Mesothelial cell of epicardium (in vitro differentiated cells): Measurements from ENCODE around the gene NBL1. TPM values are rescaled to one million over a fixed set of nuclear protein-coding genes. Genes with fewer than 3 reads are reported as not detected.

Experiments
- DNase-seq, 2 experiments: peaks; one replicate each; pipeline ENCODE4 v3.0.0; 2021; ENCODE audit warnings: low spot score in 2 of 2; ENCODE audit not compliant: unreplicated experiment in 2 of 2
- H3K27ac Mint-ChIP-seq: 2 replicates; pipeline ENCODE4 v1.8.0; 2021; ENCODE audit warnings: mixed read lengths
- H3K27me3 Mint-ChIP-seq: 2 replicates; pipeline ENCODE4 v1.8.0; 2021; ENCODE audit warnings: low read depth, mixed read lengths
- H3K36me3 Mint-ChIP-seq: 2 replicates; pipeline ENCODE4 v1.8.0; 2021; ENCODE audit warnings: mixed read lengths
- H3K4me1 Mint-ChIP-seq: 2 replicates; pipeline ENCODE4 v1.8.0; 2021; ENCODE audit warnings: mixed read lengths
- H3K4me3 Mint-ChIP-seq: 2 replicates; pipeline ENCODE4 v1.8.0; 2021; ENCODE audit warnings: mild to moderate bottlenecking, moderate library complexity, mixed read lengths
- H3K9me3 Mint-ChIP-seq: 2 replicates; pipeline ENCODE4 v1.8.0; 2021; ENCODE audit warnings: mixed read lengths
- CTCF ChIP-seq: fragments of 200-600 bp; sonication (generic); IDR thresholded peaks from one replicate; pipeline ENCODE4 v1.5.0; 2021; ENCODE audit warnings: antibody characterized with exemption; ENCODE audit not compliant: unreplicated experiment
- total RNA-seq: library from RNA; stranded (reverse); gene quantifications from 3 replicates; pipeline ENCODE4 v1.2.1, GENCODE V29; 2021

NBL1 gene
- total RNA-seq, 1 donor from 2014 or later = 22.9 TPM

GRCh38 chr1:19689856-19690255, 45.7 kb downstream of the NBL1 start:
- TF ChIP-seq CTCF = no peak

GRCh38 chr1:19690342-19690741, 46.2 kb downstream of the NBL1 start:
- H3K27me3 Mint-ChIP-seq = no peaks in the 10 kb centered on the region
- TF ChIP-seq CTCF = no peak
- H3K9me3 Mint-ChIP-seq = no peaks in the 10 kb centered on the region
- no peak overlapping the region for H3K4me3 Mint-ChIP-seq
- DNase-seq = no peak
- H3K27ac Mint-ChIP-seq = no peak overlapping the region
- H3K4me1 Mint-ChIP-seq = no peaks in the 10 kb centered on the region
- peaks cover 8% of the 10 kb centered on the region for H3K36me3 Mint-ChIP-seq

More at GRCh38 chr1:19689856-19690255, 45.7 kb downstream of the NBL1 start:
- no peak overlapping the region for H3K27ac Mint-ChIP-seq
- H3K36me3 Mint-ChIP-seq = peaks cover 8% of the 10 kb centered on the region
- no peaks in the 10 kb centered on the region for H3K4me1 Mint-ChIP-seq
- no peaks in the 10 kb centered on the region for H3K9me3 Mint-ChIP-seq
- no peaks in the 10 kb centered on the region for H3K27me3 Mint-ChIP-seq
- no peak overlapping the region for H3K4me3 Mint-ChIP-seq
- no peak for DNase-seq

GRCh38 chr1:19694298-19694697, 50.2 kb downstream of the NBL1 start:
- no peaks in the 10 kb centered on the region for H3K27me3 Mint-ChIP-seq
- no peak overlapping the region for H3K4me3 Mint-ChIP-seq
- TF ChIP-seq CTCF = no peak
- H3K36me3 Mint-ChIP-seq = peaks cover 15% of the 10 kb centered on the region
- no peak for DNase-seq
- no peaks in the 10 kb centered on the region for H3K4me1 Mint-ChIP-seq
- H3K9me3 Mint-ChIP-seq = no peaks in the 10 kb centered on the region
- H3K27ac Mint-ChIP-seq = no peak overlapping the region

- no peaks in the 10 kb centered on the region for H3K4me1 Mint-ChIP-seq
- H3K27ac Mint-ChIP-seq = no peak overlapping the region
- no peaks in the 10 kb centered on the region for H3K9me3 Mint-ChIP-seq
- H3K36me3 Mint-ChIP-seq = peaks cover 16% of the 10 kb centered on the region
- H3K4me3 Mint-ChIP-seq = no peak overlapping the region
- no peaks in the 10 kb centered on the region for H3K27me3 Mint-ChIP-seq
- no peak for DNase-seq
- no peak for TF ChIP-seq CTCF
Observed at GRCh38 chr1:19695772-19696171, 51.7 kb downstream of the NBL1 start.

GRCh38 chr1:19696820-19697219, 52.7 kb downstream of the NBL1 start:
- Mint-ChIP-seq H3K9me3 (no peaks in the 10 kb centered on the region), H3K36me3 (peaks cover 16% of the 10 kb centered on the region), H3K4me3 (no peak overlapping the region), H3K4me1 (no peaks in the 10 kb centered on the region), H3K27ac (no peak overlapping the region), H3K27me3 (no peaks in the 10 kb centered on the region)
- no peak for TF ChIP-seq CTCF
- no peak for DNase-seq

GRCh38 chr1:19698181-19698580, 54.1 kb downstream of the NBL1 start:
- no peaks in the 10 kb centered on the region for H3K4me1 Mint-ChIP-seq
- H3K27ac Mint-ChIP-seq = no peak overlapping the region
- no peak for TF ChIP-seq CTCF
- H3K27me3 Mint-ChIP-seq = no peaks in the 10 kb centered on the region
- no peak for DNase-seq
- peaks cover 16% of the 10 kb centered on the region for H3K36me3 Mint-ChIP-seq
- no peak overlapping the region for H3K4me3 Mint-ChIP-seq
- H3K9me3 Mint-ChIP-seq = no peaks in the 10 kb centered on the region
